Astrocyte of the spinal cord (primary cell): ENCODE measurements around the gene KIAA2012.
A peak's percentile ranks its signal among the peaks of the same experiment; 100 is the strongest.

ENCODE experiments used
- DNase-seq: peaks from one replicate; pipeline ENCODE4 v3.0.0; 2011; ENCODE audit warnings: low read depth, low spot score
- H3K4me3 ChIP-seq: 2 replicates; pipeline ENCODE4 v1.5.1; 2011; ENCODE audit warnings: low read depth, mild to moderate bottlenecking, low read length, moderate library complexity
- in situ Hi-C: cut with HindIII; loops from 2 replicates; pipeline ENCODE4 v1.10.0; 2017; ENCODE audit warnings: low sequenced_read_pairs
- TF ChIP-seq, protein P1 (sequence below): IDR thresholded peaks from 2 replicates; pipeline ENCODE4 v1.5.1; 2012; ENCODE audit warnings: low read depth, mild to moderate bottlenecking, low read length, inconsistent platforms

Gene KIAA2012

GRCh38 chr2:202072737-202073401 is at the start of gene KIAA2012:
KIAA2012 (plus strand) TSS chr2:202073255; CDS start chr2:202073628, 373 bp downstream.
- TF ChIP-seq, protein P1, sequence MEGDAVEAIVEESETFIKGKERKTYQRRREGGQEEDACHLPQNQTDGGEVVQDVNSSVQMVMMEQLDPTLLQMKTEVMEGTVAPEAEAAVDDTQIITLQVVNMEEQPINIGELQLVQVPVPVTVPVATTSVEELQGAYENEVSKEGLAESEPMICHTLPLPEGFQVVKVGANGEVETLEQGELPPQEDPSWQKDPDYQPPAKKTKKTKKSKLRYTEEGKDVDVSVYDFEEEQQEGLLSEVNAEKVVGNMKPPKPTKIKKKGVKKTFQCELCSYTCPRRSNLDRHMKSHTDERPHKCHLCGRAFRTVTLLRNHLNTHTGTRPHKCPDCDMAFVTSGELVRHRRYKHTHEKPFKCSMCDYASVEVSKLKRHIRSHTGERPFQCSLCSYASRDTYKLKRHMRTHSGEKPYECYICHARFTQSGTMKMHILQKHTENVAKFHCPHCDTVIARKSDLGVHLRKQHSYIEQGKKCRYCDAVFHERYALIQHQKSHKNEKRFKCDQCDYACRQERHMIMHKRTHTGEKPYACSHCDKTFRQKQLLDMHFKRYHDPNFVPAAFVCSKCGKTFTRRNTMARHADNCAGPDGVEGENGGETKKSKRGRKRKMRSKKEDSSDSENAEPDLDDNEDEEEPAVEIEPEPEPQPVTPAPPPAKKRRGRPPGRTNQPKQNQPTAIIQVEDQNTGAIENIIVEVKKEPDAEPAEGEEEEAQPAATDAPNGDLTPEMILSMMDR = no peak
- in situ Hi-C loops = no loop called here
- H3K4me3 ChIP-seq = no peak within 1 kb of the TSS
- no peak for DNase-seq

- in situ Hi-C loops = no loop called here
- no peak overlapping the region for H3K4me3 ChIP-seq
- TF ChIP-seq, protein P1 = no peak
- no peak for DNase-seq
These were observed 49.2 kb upstream of the KIAA2012 start for GRCh38 chr2:202023904-202024266.

- no peak for DNase-seq
- TF ChIP-seq, protein P1 = no peak
- in situ Hi-C loops = no loop called here
- H3K4me3 ChIP-seq = no peak overlapping the region
These were observed 48.2 kb upstream of the KIAA2012 start for GRCh38 chr2:202024871-202025270.

- H3K4me3 ChIP-seq = no peak overlapping the region
- in situ Hi-C loops = no loop called here
- no peak for DNase-seq
- TF ChIP-seq, protein P1 = no peak
These were observed 47.2 kb upstream of the KIAA2012 start for GRCh38 chr2:202025816-202026215.

- TF ChIP-seq, protein P1 = no peak
- DNase-seq = no peak
- in situ Hi-C loops = no loop called here
- no peak overlapping the region for H3K4me3 ChIP-seq
These were observed 46.5 kb upstream of the KIAA2012 start for GRCh38 chr2:202026507-202026906.

DNA sequence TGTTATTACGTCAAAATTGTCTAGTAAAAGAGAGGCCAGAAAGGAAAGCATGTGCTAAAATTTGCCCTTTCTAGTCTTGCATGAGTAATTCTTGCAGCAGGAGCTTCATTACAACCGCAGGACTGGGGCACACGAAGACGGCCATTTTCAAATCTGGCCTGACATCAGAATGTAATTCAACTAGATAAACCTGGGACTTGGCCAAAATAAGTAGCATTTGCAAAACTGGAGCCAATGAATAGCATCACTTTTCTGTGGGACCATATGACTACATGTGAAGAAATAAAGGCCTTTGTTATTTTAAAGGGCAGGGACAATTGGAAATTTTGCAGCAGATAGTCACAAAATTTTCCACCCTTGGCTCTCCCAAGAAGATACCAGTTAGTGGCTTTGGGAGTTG is 42.4 kb upstream of the KIAA2012 start:
- TF ChIP-seq, protein P1 = no peak
- DNase-seq = peak; percentile 35
- H3K4me3 ChIP-seq = no peak overlapping the region
- in situ Hi-C loops = no loop called here
